ENCODE measurements around the gene PTPRN2.

- TF ChIP-seq CTCF (CRISPR knock-in tag; IDR thresholded peaks at IDR 0.05) (no peak), CBX2 (IDR thresholded peaks at IDR 0.05; ENCODE audit: low read depth, low read length) (no peak), CBX2 (CRISPR knock-in tag; IDR thresholded peaks at IDR 0.05; ENCODE audit: low read depth) (no peak), MED8 (CRISPR knock-in tag; IDR thresholded peaks at IDR 0.05; ENCODE audit: insufficient replicate concordance) (no peak), ZC3H4 (CRISPR knock-in tag; IDR thresholded peaks at IDR 0.05; ENCODE audit: borderline replicate concordance) (no peak)
Observed at GRCh38 chr7:157543276-157543675, 1044.3 kb downstream of the PTPRN2 start.
